OCI-LY3 (cell line): ENCODE results near the gene TXLNA.

Experiments
- CTCF ChIP-seq: fragments of 200-600, 300-600 bp; sonication (generic); IDR thresholded peaks from 2 replicates; pipeline ENCODE4 v1.5.1; 2014; ENCODE audit warnings: antibody characterized with exemption, low read length, low read depth
- EZH2phosphoT487 ChIP-seq: fragments of 200-600 bp; shearing (Covaris generic); IDR thresholded peaks from 2 replicates; pipeline ENCODE4 v1.6.1; 2018; ENCODE audit warnings: antibody characterized with exemption, mixed run types, low read depth

GRCh38 chr1:32142446-32143301, 36.8 kb upstream of the TXLNA start:
- TF ChIP-seq CTCF (no peak), EZH2phosphoT487 (no peak)
